Kidney epithelial cell (primary cell): Measurements from ENCODE around the gene ATP5PD. TPM values are rescaled to one million over a fixed set of nuclear protein-coding genes. Genes with fewer than 3 reads are reported as not detected.

Experiments used
- DNase-seq: peaks from one replicate; pipeline ENCODE4 v3.0.0-alpha.2; 2010; ENCODE audit warnings: low read depth
- H3K27me3 ChIP-seq: 2 replicates; pipeline ENCODE4 v1.6.0; 2011; ENCODE audit warnings: low read length; ENCODE audit not compliant: control insufficient read depth, insufficient read depth
- H3K36me3 ChIP-seq: 2 replicates; pipeline ENCODE4 v1.5.1; 2011; ENCODE audit warnings: low read length; ENCODE audit not compliant: control insufficient read depth, insufficient read depth
- H3K4me3 ChIP-seq: 2 replicates; pipeline ENCODE4 v1.5.1; 2011; ENCODE audit warnings: low read depth, mild to moderate bottlenecking, control low read depth, low read length
- total RNA-seq: library from RNA; depleted of rRNA; stranded (reverse); fragments of >200 nt; gene quantifications from 2 replicates; pipeline ENCODE4 v1.2.3, GENCODE V29; 2015
- TF ChIP-seq, protein P1 (sequence below): IDR thresholded peaks from 2 replicates; pipeline ENCODE4 v1.5.1; 2011; ENCODE audit warnings: mild to moderate bottlenecking, moderate library complexity, low read length, control low read depth, inconsistent platforms; ENCODE audit not compliant: insufficient read depth, poor library complexity, severe bottlenecking

Gene ATP5PD
- total RNA-seq, 1 donor from 2014 or later: 275 TPM

DNA sequence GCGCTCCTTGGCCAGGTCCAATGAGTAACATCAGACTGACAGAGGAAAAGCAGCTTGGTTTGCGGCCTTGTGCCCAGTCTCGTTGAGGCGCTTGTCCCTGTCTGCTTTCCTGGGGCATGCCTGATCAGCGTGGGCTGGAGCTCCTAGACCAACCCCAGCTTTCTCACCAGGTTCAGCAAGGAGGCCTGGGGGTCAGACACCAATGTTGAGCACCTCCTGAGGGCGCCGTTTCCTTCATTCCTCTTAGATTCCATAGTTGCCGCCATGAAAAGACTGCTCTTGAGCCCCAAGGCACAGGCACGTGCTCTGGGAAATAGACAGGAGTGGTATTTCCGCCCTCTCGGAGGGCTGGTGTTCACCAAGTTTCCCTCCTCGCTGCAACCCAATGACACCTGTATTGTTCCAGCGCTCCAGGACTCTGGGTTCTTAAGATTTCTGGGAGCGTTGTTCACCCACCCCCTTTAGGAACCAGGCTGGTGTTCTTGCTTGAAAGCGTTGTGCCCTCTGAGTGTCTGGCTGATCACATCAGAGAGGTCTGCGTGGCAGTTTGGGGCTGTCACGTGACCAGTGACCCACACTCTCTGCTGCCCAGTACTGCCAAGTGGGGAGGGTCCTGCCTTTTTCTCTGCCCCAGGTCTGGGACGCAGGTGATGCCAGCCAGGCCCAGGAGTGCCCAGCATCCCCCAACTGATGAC, 18.2 kb upstream of the ATP5PD start:
- Histone ChIP-seq H3K27me3 (no peaks in the 10 kb centered on the region), H3K36me3 (no peaks in the 10 kb centered on the region), H3K4me3 (no peak overlapping the region)
- DNase-seq: no peak
- TF ChIP-seq, protein P1, sequence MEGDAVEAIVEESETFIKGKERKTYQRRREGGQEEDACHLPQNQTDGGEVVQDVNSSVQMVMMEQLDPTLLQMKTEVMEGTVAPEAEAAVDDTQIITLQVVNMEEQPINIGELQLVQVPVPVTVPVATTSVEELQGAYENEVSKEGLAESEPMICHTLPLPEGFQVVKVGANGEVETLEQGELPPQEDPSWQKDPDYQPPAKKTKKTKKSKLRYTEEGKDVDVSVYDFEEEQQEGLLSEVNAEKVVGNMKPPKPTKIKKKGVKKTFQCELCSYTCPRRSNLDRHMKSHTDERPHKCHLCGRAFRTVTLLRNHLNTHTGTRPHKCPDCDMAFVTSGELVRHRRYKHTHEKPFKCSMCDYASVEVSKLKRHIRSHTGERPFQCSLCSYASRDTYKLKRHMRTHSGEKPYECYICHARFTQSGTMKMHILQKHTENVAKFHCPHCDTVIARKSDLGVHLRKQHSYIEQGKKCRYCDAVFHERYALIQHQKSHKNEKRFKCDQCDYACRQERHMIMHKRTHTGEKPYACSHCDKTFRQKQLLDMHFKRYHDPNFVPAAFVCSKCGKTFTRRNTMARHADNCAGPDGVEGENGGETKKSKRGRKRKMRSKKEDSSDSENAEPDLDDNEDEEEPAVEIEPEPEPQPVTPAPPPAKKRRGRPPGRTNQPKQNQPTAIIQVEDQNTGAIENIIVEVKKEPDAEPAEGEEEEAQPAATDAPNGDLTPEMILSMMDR: no peak

DNA sequence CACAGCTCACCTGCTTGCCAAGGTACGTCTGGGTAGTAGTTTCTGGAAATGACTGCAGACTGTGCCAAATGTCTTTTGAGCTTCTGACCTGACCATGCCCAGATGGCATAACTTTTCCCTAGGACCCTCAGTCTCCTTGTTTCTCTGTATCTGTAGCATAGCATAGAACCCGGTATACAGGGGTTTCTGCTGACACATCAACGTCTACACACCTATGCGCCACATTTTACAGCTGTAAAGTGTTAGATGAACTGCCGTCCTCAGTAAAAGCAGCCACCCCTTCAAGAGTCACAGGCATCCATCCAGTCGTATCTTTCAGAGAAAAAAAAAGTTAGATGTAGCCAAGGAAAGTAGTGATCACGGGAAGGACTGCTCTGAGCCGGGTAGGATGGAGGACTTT, 17.7 kb upstream of the ATP5PD start:
- TF ChIP-seq, protein P1: no peak
- DNase-seq: no peak
- Histone ChIP-seq H3K36me3 (no peaks in the 10 kb centered on the region), H3K4me3 (no peak overlapping the region), H3K27me3 (no peaks in the 10 kb centered on the region)

DNA sequence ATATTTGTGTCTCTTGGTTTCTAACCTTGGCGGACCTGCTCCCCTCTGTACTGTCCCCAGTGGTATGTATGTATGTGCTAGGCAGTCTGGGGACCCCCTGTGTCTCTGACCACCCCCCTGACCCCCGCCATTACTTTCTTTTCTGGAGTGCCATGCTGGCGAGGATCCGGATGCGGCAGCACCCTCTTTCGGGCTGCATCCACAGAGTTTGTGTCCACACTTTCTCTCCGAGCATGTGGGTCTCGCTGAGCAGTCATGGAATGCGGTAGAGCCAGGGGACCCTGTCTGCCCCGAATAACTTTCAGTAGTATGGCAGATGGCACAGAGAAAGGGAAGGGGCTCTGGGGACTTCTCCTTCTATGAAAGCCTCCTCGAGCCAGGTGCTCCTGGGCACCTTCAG, 17.3 kb upstream of the ATP5PD start:
- Histone ChIP-seq H3K4me3 (no peak overlapping the region), H3K36me3 (no peaks in the 10 kb centered on the region), H3K27me3 (no peaks in the 10 kb centered on the region)
- no peak for DNase-seq
- TF ChIP-seq, protein P1: no peak

DNA sequence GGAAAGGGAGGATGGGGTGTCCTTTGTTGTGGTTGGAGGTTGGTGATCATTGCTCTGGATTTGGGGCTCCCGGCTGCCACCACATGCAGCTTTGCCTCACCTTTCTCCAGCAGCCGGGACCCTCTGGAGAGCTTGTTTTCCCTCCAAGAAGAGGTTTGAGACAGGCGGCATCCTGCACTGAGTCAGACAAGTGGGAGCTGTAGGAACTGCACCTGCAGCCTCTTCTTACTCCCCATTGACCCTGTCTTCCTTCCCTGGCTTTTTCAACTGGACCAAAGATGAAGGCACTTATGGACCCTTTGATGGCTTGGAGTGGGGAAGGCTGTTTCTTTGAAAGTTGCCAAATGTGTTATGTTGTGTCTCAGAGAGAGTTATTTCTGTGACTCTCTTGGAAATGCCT, 16.9 kb upstream of the ATP5PD start:
- DNase-seq: no peak
- Histone ChIP-seq H3K4me3 (no peak overlapping the region), H3K36me3 (no peaks in the 10 kb centered on the region), H3K27me3 (no peaks in the 10 kb centered on the region)
- TF ChIP-seq, protein P1: no peak

DNA sequence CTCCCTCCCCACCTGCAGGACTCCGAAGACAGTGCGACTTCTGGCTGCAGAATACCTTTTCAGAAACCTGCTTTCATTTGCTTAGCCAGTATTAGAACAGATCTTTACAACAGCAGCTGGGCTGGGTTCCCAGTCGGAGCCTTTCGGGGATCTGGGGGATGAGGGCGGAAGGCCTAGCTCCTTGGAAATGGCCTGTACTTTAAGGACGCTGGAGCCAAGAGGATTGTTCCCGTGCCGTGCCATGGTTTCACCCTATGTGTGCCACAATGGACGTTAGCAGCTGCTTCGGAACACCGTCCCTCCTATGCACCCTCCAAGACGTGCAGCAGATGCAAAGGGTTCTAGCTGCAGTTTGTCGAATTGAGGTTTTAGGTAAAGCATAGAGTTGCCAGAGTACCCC, 16.4 kb upstream of the ATP5PD start:
- TF ChIP-seq, protein P1: no peak
- no peak for DNase-seq
- Histone ChIP-seq H3K36me3 (no peaks in the 10 kb centered on the region), H3K27me3 (no peaks in the 10 kb centered on the region), H3K4me3 (no peak overlapping the region)

DNA sequence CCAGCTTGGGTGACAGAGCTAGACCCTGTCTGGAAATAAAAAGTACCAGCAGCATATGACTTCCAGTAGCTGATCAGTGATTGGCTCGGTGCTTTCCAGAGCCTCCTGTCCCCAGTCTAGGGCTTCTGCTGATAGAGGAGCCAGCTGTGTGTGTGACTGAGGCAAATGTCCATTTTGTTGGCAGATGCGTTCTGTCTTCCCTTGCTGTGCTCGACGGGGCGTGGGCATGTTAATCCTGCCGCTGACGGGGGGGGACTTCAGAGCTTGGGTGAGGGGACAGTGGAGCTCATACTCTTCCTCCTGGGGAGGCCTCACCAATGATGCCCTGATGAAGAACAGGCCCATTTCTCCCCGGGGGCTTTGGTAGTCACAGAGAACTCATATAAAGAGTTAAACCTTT, 14.8 kb upstream of the ATP5PD start:
- no peak overlapping the region for H3K4me3 ChIP-seq
- TF ChIP-seq, protein P1: no peak
- no peaks in the 10 kb centered on the region for H3K27me3 ChIP-seq
- no peak for DNase-seq
- no peaks in the 10 kb centered on the region for H3K36me3 ChIP-seq
